Stimulated activated naive B cell treated with anti-CD40 and anti-IgM and Interleukin-4, amounts not matched to agents 10 μg/mL and 1 μg/mL and 100 μg/mL, for 72 hours (primary cell): ENCODE results near the gene OPCML.

Source experiments
- ATAC-seq, 2 donors: fragments of 150-1000 bp; cut with Tn5 transposase; replicated peaks; 2 replicates each; pipeline ENCODE4 v1.10.0; 2021; ENCODE audit warnings: moderate library complexity in 1 of 2
- DNase-seq: peaks from one replicate; pipeline ENCODE4 v3.0.0; 2021
- H3K27ac Mint-ChIP-seq: one replicate; pipeline ENCODE4 v1.8.0; 2022; ENCODE audit warnings: mild to moderate bottlenecking, mixed read lengths
- H3K27me3 Mint-ChIP-seq, 2 donors: one replicate each; pipeline ENCODE4 v1.8.0; 2022; ENCODE audit warnings: mixed read lengths in 2 of 2
- H3K36me3 Mint-ChIP-seq, 2 donors: one replicate each; pipeline ENCODE4 v1.8.0; 2022; ENCODE audit warnings: mixed read lengths in 2 of 2, mild to moderate bottlenecking in 1 of 2
- H3K4me1 Mint-ChIP-seq, 2 donors: one replicate each; pipeline ENCODE4 v1.8.0; 2022; ENCODE audit warnings: mixed read lengths in 2 of 2, mild to moderate bottlenecking in 1 of 2
- H3K4me3 Mint-ChIP-seq, 2 donors: one replicate each; pipeline ENCODE4 v1.8.0; 2022; ENCODE audit warnings: mild to moderate bottlenecking in 2 of 2, mixed read lengths in 2 of 2, moderate library complexity in 1 of 2
- H3K9me3 Mint-ChIP-seq, 2 donors: one replicate each; pipeline ENCODE4 v1.8.0; 2022; ENCODE audit warnings: mixed read lengths in 2 of 2, mild to moderate bottlenecking in 1 of 2

OPCML gene

DNA sequence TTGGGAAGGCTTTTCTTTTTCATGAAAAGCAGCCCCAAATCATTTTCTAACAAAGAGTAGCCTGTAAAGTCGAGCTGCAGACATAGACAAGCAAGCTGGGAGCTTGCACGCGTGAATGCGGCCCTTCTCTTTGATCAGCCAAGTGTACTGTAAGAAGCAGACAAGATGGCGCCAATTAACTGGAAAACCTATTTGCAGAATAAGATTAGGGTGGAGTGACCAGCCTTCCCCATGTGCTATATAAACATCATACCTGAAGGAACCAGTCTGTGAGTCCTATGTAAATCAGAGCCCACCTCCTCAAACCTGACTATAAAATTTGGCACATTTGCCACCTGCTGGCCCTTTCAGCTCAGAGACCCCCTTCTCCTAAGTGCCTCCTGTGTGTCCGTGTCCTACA lies 982.7 kb downstream of the OPCML start:
- Mint-ChIP-seq H3K27ac (no peak overlapping the region), H3K4me3 (no peak overlapping the region), H3K27me3 (no peaks in the 10 kb centered on the region), H3K9me3 (peaks cover 2 to 12% of the 10 kb centered on the region in 2 donors), H3K4me1 (no peaks in the 10 kb centered on the region), H3K36me3 (no peaks in the 10 kb centered on the region)
- DNase-seq = no peak
- ATAC-seq = no peak

DNA sequence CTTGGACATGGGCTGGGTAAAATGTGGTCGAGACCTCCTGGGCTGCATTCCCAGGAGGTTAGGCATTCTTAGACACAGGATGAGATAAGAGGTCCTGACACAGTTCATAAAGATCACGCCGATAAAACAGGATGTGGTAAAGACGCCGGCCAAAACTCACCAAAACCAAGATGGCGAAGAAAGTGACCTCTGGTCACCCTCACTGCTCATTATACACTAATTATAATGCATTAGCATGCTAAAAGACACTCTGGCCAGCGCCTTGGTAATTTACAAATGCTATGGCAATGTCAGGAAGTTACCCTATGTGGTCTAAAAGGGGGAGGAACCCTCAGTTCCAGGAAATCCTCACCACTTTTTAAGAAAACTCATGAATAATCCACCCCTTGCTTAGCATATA lies 983.3 kb downstream of the OPCML start:
- Mint-ChIP-seq H3K27ac (no peak overlapping the region), H3K27me3 (no peaks in the 10 kb centered on the region), H3K9me3 (peaks cover 2 to 11% of the 10 kb centered on the region in 2 donors), H3K36me3 (no peaks in the 10 kb centered on the region), H3K4me3 (no peak overlapping the region), H3K4me1 (no peaks in the 10 kb centered on the region)
- no peak for DNase-seq
- ATAC-seq = no peak

DNA sequence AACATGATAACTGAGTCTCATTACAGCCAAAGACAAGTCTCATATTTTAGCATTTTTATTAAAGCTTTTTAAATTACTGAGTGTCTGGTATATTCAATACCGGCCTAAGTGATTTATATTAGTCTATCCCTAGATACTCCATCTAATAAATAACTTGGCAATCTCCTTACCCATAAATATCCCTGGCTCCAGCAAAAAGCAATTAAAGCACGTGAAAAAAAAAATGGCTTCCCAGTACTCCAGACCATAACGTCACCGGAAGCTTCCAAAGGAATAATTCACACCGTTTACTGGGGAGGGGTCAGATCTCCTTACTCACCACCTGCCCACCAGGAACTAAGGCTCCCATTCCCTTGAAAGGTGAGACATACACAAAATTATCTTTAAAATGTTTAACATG lies 988.3 kb downstream of the OPCML start:
- no peak overlapping the region for H3K4me3 Mint-ChIP-seq
- no peaks in the 10 kb centered on the region for H3K36me3 Mint-ChIP-seq
- no peak for DNase-seq
- H3K4me1 Mint-ChIP-seq = no peaks in the 10 kb centered on the region
- ATAC-seq = no peak
- no peaks in the 10 kb centered on the region for H3K27me3 Mint-ChIP-seq
- H3K9me3 Mint-ChIP-seq = no peaks in the 10 kb centered on the region
- no peak overlapping the region for H3K27ac Mint-ChIP-seq

DNA sequence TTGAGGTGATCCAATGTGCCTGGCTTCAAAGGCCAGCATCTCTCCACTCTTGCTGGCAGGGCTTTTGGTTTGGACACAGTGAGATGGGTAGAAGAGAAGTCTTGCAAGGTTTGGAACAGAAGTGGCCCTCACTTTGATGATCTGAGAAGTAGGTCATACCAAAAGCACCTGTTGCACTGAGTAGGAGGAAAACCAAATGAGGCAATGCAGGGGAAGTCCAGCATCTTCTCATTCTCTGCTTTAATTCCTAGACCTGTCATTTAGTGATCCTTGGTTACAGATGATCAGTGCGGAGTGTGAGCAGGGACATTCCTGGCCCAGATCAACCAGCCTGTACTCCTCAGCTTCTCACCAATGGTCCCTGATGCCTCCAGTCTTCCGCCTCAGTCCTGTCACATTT lies 990.5 kb downstream of the OPCML start:
- Mint-ChIP-seq H3K36me3 (no peaks in the 10 kb centered on the region), H3K4me1 (no peaks in the 10 kb centered on the region), H3K27ac (no peak overlapping the region), H3K27me3 (no peaks in the 10 kb centered on the region), H3K4me3 (no peak overlapping the region), H3K9me3 (no peaks in the 10 kb centered on the region)
- ATAC-seq (no peak), DNase-seq (no peak)

DNA sequence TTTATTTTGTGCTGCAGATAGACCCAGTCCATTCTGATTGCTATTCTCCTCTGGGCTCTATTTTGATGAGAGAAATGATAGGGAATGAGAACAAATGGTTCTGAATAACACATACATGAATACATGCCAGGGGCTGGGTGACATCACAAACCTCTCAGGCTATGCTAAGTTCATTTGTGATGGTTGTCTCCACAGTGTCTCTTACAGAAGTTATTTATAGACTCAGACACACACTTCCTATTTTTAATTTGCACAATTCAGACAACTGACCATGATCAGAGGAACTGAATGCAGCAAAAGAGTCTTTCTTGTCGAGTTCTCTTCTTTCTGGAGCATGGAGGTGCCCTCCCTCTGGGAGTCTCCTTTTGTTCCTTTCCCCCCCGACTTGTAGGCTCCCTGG lies 991.7 kb downstream of the OPCML start:
- Mint-ChIP-seq H3K27me3 (no peaks in the 10 kb centered on the region), H3K9me3 (no peaks in the 10 kb centered on the region), H3K36me3 (no peaks in the 10 kb centered on the region), H3K27ac (no peak overlapping the region), H3K4me3 (no peak overlapping the region), H3K4me1 (no peaks in the 10 kb centered on the region)
- DNase-seq (no peak), ATAC-seq (no peak)

DNA sequence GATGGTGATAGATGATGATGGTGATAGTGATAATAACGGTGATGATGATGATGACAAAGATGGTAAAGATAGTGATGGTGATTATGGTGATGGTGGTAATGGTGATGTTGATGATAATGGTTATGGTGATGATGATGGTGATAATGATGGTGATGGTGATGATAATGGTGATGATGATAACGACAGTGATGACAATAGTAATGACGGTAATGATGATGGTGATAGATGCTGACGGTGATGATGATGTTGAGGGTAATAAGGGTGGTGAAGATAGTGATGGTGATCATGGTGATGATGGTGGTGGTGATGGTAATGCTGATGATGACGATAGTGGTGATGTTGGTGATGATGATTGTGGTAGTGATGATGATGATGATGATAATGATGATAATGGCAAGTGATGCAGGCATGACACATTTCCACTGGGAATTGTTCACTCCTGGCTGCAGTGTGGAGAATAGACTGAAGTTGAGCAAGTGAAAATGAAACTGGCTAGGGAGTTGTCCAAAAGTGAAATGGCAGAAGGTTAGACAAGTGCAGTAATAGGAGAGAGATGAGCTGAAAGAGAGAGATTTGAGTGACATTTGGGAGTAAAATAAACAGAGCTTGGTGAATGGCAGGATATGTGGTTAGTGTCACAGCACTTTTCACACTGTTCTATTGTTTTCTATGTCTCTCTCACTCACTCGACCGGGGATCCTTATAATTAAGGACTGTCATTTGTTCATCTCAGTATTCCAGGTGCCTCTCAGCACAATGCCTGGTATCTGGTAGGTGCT lies 992.5 kb downstream of the OPCML start:
- no peaks in the 10 kb centered on the region for H3K9me3 Mint-ChIP-seq
- ATAC-seq (no peak), DNase-seq (no peak)
- H3K4me1 Mint-ChIP-seq = no peaks in the 10 kb centered on the region
- H3K36me3 Mint-ChIP-seq = no peaks in the 10 kb centered on the region
- no peak overlapping the region for H3K27ac Mint-ChIP-seq
- no peaks in the 10 kb centered on the region for H3K27me3 Mint-ChIP-seq
- H3K4me3 Mint-ChIP-seq = no peak overlapping the region

DNA sequence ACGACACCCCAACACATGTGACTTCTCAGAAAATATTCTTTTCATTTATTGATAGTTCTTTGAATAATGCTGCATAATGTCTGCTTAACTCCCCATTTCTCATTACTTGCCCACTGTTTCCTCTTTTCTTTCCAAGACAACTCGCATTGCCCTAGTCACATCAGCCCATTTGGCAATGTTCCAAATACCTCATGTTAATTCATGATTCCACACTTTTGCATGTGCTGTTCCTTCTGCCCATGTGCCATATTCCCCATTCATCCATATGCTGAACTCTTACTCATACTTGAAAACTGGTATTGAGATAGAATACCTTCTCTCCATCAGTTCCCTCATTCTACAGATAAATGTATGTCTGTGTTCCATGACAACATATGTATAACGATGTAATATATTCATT lies 993.7 kb downstream of the OPCML start:
- H3K27ac Mint-ChIP-seq = no peak overlapping the region

DNA sequence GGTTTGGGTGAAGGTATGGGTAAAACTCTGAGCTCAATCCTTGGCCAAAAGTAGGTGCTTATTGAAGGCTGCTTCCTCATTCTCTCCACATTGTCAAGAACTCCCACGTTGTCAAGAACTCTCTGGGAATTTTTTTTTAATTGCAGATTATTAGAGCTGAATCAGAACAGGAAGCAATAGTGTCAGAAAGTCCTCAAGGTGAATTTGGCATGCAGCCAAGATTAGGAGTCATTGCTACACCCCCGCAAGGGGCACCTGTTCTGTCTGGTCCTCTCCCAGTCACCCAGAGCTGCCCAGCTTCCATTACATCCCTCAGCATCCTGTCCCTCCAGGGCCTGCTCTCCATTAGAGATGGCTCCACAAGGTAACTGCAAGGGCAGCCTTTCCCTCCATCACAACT lies 996.5 kb downstream of the OPCML start:
- H3K27me3 Mint-ChIP-seq = no peaks in the 10 kb centered on the region
- ATAC-seq (no peak), DNase-seq (no peak)
- no peak overlapping the region for H3K27ac Mint-ChIP-seq
- peaks cover 1 to 2% of the 10 kb centered on the region in 2 donors for H3K9me3 Mint-ChIP-seq
- H3K4me3 Mint-ChIP-seq = no peak overlapping the region
- no peaks in the 10 kb centered on the region for H3K4me1 Mint-ChIP-seq
- no peaks in the 10 kb centered on the region for H3K36me3 Mint-ChIP-seq

More for the DNA sequence above, 993.7 kb downstream of the OPCML start:
- Mint-ChIP-seq H3K4me3 (no peak overlapping the region), H3K9me3 (no peaks in the 10 kb centered on the region), H3K36me3 (no peaks in the 10 kb centered on the region), H3K27me3 (no peaks in the 10 kb centered on the region), H3K4me1 (no peaks in the 10 kb centered on the region)
- ATAC-seq (no peak), DNase-seq (no peak)

DNA sequence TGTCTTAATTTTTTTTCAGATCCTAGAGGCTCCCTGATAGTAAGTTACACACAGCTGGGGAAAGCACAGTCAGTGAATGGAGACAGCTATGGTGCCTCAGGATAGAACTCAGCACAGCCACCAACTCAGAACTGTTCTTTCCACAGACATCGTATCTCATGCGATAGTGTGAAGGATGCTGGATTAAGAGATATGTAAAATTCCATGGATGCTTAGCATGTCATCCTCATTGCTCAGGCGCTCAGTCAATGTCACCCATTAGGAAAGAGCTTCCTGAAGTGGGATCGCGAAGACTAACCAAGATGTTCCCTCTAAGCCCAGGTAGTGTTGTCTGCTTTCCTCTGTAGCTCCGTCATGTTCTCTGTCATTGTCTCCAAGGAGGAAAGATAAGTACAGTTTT lies 1000.4 kb downstream of the OPCML start:
- no peak for ATAC-seq
- H3K9me3 Mint-ChIP-seq = peaks cover 1 to 7% of the 10 kb centered on the region in 2 donors
- H3K36me3 Mint-ChIP-seq = no peaks in the 10 kb centered on the region
- no peaks in the 10 kb centered on the region for H3K4me1 Mint-ChIP-seq
- no peaks in the 10 kb centered on the region for H3K27me3 Mint-ChIP-seq
- no peak for DNase-seq
- H3K27ac Mint-ChIP-seq = no peak overlapping the region
- no peak overlapping the region for H3K4me3 Mint-ChIP-seq

DNA sequence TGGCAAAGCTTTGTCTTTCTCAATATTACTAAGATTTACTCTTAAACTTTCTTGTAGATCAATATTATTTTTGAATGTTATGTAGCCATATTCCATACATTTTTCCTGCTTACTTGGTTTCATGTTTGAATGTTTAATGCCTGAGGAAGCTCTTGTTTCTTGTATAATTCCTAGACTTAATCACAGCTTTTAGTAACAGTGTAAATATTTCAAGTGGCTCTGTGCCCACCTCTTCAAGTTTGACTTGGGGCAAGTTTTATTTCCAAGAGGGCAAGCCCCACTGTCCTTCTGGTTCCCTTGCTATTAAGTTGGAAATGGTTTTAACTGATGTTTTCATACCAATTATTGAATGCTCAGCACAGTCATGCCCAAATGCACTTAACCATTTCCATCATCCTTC lies 1004.1 kb downstream of the OPCML start:
- Mint-ChIP-seq H3K27me3 (no peaks in the 10 kb centered on the region), H3K27ac (no peak overlapping the region), H3K4me1 (no peaks in the 10 kb centered on the region), H3K9me3 (peaks cover 1 to 7% of the 10 kb centered on the region in 2 donors), H3K36me3 (no peaks in the 10 kb centered on the region), H3K4me3 (no peak overlapping the region)
- DNase-seq = no peak
- ATAC-seq = no peak

DNA sequence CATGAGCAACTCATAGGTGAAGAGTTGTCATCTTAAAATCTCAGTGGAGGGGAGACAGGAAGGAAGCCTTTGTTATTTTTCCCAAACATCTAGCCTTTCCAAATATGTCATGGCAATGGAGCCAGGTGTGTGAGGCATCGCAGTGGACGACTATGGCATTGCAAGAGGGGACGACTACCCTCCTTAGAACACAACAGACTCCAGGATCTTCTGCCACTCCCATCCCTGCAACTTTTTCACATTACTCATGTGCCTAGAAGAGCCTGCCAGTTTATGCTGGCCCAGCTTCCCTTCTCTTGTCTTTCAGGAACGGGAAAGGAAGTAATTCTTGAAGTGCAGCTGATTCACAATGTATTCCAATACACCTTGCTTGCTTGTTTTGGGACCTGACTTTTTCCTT lies 1008.4 kb downstream of the OPCML start:
- no peaks in the 10 kb centered on the region for H3K4me1 Mint-ChIP-seq
- no peak for ATAC-seq
- H3K9me3 Mint-ChIP-seq = peaks cover 0 to 7% of the 10 kb centered on the region in 2 donors
- no peak overlapping the region for H3K4me3 Mint-ChIP-seq
- no peak overlapping the region for H3K27ac Mint-ChIP-seq
- H3K36me3 Mint-ChIP-seq = no peaks in the 10 kb centered on the region
- no peaks in the 10 kb centered on the region for H3K27me3 Mint-ChIP-seq
- DNase-seq = no peak

DNA sequence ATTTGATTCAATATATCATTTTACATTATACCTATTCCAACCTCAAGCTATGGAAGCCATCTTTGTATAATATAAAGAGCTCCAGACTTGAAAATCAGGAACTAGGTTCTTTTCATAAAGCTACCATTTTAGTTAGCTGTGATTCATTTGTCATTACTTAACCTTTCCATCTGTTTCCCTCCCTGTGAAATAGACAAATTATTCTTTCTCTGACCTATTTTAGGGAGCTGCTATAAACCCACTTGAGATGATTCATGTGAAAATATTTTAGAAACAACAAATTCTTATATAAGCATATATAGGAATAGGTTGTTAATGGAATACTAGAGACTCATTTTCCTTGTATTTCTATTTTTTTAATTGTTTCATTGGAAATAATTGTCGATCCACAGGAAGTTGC lies 1012.1 kb downstream of the OPCML start:
- Mint-ChIP-seq H3K9me3 (peaks cover 0 to 7% of the 10 kb centered on the region in 2 donors), H3K27ac (no peak overlapping the region), H3K36me3 (no peaks in the 10 kb centered on the region), H3K4me1 (no peaks in the 10 kb centered on the region), H3K4me3 (no peak overlapping the region), H3K27me3 (no peaks in the 10 kb centered on the region)
- DNase-seq (no peak), ATAC-seq (no peak)

DNA sequence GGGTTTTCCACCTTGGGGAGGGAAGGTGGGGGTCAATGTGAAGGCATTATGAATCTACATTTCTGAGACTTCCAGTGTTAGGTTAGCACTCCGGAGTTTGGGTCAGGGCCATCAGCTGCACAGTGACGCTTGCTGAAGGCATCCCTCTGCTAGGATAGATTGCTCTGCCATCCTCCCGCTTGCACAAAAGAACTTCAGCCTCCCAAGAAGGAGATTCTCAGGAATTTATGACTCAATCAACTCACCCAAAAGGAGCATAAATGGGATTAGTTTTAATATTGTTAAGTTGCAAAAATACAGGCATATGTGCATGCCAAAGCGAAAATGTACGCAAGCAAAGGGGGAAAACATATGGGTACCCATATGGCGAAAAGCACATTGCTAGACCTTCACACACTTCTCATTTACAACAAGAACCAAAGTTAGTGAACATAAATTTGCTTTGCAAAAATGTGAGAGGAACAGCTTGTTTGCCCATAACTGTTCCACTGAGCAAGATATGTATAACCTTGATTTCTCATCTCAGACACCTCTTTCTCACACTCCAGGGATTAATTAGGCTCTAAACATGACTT lies 1013.0 kb downstream of the OPCML start:
- H3K36me3 Mint-ChIP-seq = no peaks in the 10 kb centered on the region

DNA sequence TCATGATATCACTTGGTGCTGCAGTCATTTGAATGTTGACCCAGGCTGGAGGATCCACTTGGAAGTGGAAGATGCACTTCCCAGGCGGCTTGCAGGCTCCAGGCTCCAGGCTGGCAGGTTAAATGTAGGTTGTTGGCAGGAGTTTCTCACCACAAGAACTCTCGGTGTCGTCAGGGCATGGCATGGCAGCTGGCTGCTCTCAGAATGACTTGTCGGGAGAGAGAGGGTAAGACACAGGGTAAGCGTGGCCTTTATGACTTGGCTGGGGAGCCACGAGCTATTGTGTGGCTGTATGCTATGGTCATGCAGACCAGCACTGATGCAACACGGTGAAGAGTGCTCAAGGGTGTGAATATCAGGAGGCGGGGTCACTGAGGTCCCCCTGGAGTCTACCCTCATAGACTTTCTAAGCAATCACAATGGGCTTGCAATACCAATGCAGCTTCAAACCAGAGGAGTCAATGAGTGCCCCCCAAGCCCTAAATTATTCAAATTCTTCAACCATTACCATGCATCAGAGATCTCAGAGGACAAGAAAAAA lies 1027.7 kb downstream of the OPCML start:
- no peak for ATAC-seq
- H3K27ac Mint-ChIP-seq = no peak overlapping the region
- H3K36me3 Mint-ChIP-seq = no peaks in the 10 kb centered on the region
- no peaks in the 10 kb centered on the region for H3K27me3 Mint-ChIP-seq
- H3K4me1 Mint-ChIP-seq = no peaks in the 10 kb centered on the region
- peaks cover 10 to 12% of the 10 kb centered on the region in 2 donors for H3K9me3 Mint-ChIP-seq
- DNase-seq = no peak
- H3K4me3 Mint-ChIP-seq = no peak overlapping the region

More for the DNA sequence above, 1013.0 kb downstream of the OPCML start:
- Mint-ChIP-seq H3K4me3 (no peak overlapping the region), H3K9me3 (peaks cover 0 to 7% of the 10 kb centered on the region in 2 donors), H3K27ac (no peak overlapping the region), H3K27me3 (no peaks in the 10 kb centered on the region), H3K4me1 (no peaks in the 10 kb centered on the region)
- no peak for DNase-seq
- no peak for ATAC-seq

DNA sequence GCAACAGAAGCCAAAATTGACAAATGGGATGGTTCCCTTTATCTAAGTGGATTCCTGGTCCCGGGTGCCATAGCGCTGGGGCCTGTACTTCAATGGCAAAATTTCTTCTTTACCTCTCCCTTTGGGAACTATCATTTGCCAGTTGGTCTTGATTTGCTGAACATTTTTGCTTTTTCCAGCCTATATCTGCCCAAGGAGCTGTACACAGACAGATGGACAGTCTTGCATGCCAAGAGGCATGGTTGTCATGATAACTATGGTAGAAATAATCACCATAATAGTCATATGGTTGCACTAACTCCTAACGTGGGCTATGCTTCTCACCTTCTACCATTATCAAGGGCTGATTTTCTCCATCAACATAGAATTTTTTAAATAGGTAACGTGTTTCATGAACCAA lies 1030.9 kb downstream of the OPCML start:
- no peaks in the 10 kb centered on the region for H3K36me3 Mint-ChIP-seq
- no peaks in the 10 kb centered on the region for H3K27me3 Mint-ChIP-seq

More for the DNA sequence above, 1030.9 kb downstream of the OPCML start:
- H3K9me3 Mint-ChIP-seq = peaks cover 11 to 12% of the 10 kb centered on the region in 2 donors
- ATAC-seq (no peak), DNase-seq (no peak)
- H3K27ac Mint-ChIP-seq = no peak overlapping the region
- H3K4me3 Mint-ChIP-seq = no peak overlapping the region
- no peaks in the 10 kb centered on the region for H3K4me1 Mint-ChIP-seq
